ENCODE data around the gene AGPAT4.

AGPAT4 gene

GRCh38 chr6:161110028-161110779 is 163.7 kb downstream of the AGPAT4 start:
- DNase-seq (ENCODE audit: low spot score), result no peak

GRCh38 chr6:161109366-161109765 is 164.5 kb downstream of the AGPAT4 start:
- no peak for DNase-seq (ENCODE audit: low spot score)

GRCh38 chr6:161108916-161109315 is 164.9 kb downstream of the AGPAT4 start:
- DNase-seq (ENCODE audit: low spot score), result no peak

- DNase-seq (ENCODE audit: low spot score), result no peak
Measured at GRCh38 chr6:161107779-161108730, 165.8 kb downstream of the AGPAT4 start.

GRCh38 chr6:161105408-161105807 is 168.5 kb downstream of the AGPAT4 start:
- DNase-seq (ENCODE audit: low spot score), result no peak

- DNase-seq (ENCODE audit: low spot score), result no peak
Measured at GRCh38 chr6:161104966-161105365, 168.9 kb downstream of the AGPAT4 start.

- DNase-seq (ENCODE audit: low spot score), result no peak
Measured at GRCh38 chr6:161103475-161103874, 170.4 kb downstream of the AGPAT4 start.

- no peak for DNase-seq (ENCODE audit: low spot score)
Measured at GRCh38 chr6:161101517-161101916, 172.3 kb downstream of the AGPAT4 start.

GRCh38 chr6:161100072-161100471 is 173.8 kb downstream of the AGPAT4 start:
- DNase-seq (ENCODE audit: low spot score), result no peak

- DNase-seq (ENCODE audit: low spot score), result no peak
Measured at GRCh38 chr6:161095916-161096315, 177.9 kb downstream of the AGPAT4 start.

GRCh38 chr6:161094955-161095354 is 178.9 kb downstream of the AGPAT4 start:
- no peak for DNase-seq (ENCODE audit: low spot score)

GRCh38 chr6:161091972-161092701 is 181.7 kb downstream of the AGPAT4 start:
- DNase-seq (ENCODE audit: low spot score), result no peak

- DNase-seq (ENCODE audit: low spot score), result no peak
Measured at GRCh38 chr6:161091151-161091550, 182.7 kb downstream of the AGPAT4 start.

GRCh38 chr6:161088676-161089328 is 185.1 kb downstream of the AGPAT4 start:
- DNase-seq (ENCODE audit: low spot score), result no peak

GRCh38 chr6:161085246-161085645 is 188.6 kb downstream of the AGPAT4 start:
- no peak for DNase-seq (ENCODE audit: low spot score)

GRCh38 chr6:161082215-161082614 is 191.6 kb downstream of the AGPAT4 start:
- DNase-seq (ENCODE audit: low spot score), result no peak

- DNase-seq (ENCODE audit: low spot score), result no peak
Measured at GRCh38 chr6:161080263-161080970, 193.4 kb downstream of the AGPAT4 start.
